Measurements from ENCODE around the gene TACO1.

TACO1 gene

GRCh38 chr17:63596856-63597586, 3.7 kb upstream of the TACO1 start:
- H3K4me3 ChIP-seq (IDR thresholded peaks at IDR 0.05; ENCODE audit: insufficient read depth, low read depth, low read length), result no peak overlapping the region
- H3K27ac ChIP-seq, result no peak overlapping the region
- H2AFZ ChIP-seq (ENCODE audit: low read depth), result no peak overlapping the region
- H4K20me1 ChIP-seq (ENCODE audit: insufficient read depth), result no peaks in the 10 kb centered on the region
- no peak overlapping the region for H3K9ac ChIP-seq
- no peak overlapping the region for H3K4me2 ChIP-seq
- H3K27me3 ChIP-seq (ENCODE audit: insufficient read depth, low read depth), result no peaks in the 10 kb centered on the region
- H3K4me1 ChIP-seq (ENCODE audit: low read depth, poor library complexity, severe bottlenecking), result peaks cover 20% of the 10 kb centered on the region
- H3K79me2 ChIP-seq (ENCODE audit: insufficient read depth, low read depth), result peaks cover 10% of the 10 kb centered on the region; the same call in 1 of the 2 replicates
- no peaks in the 10 kb centered on the region for H3K36me3 ChIP-seq (ENCODE audit: insufficient read depth)
- TF ChIP-seq, protein P1, sequence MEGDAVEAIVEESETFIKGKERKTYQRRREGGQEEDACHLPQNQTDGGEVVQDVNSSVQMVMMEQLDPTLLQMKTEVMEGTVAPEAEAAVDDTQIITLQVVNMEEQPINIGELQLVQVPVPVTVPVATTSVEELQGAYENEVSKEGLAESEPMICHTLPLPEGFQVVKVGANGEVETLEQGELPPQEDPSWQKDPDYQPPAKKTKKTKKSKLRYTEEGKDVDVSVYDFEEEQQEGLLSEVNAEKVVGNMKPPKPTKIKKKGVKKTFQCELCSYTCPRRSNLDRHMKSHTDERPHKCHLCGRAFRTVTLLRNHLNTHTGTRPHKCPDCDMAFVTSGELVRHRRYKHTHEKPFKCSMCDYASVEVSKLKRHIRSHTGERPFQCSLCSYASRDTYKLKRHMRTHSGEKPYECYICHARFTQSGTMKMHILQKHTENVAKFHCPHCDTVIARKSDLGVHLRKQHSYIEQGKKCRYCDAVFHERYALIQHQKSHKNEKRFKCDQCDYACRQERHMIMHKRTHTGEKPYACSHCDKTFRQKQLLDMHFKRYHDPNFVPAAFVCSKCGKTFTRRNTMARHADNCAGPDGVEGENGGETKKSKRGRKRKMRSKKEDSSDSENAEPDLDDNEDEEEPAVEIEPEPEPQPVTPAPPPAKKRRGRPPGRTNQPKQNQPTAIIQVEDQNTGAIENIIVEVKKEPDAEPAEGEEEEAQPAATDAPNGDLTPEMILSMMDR (conservative IDR thresholded peaks at IDR 0.05; ENCODE audit: low read depth, low read length), result no peak

GRCh38 chr17:63598281-63598680, 2.4 kb upstream of the TACO1 start:
- H3K27ac ChIP-seq, result no peak overlapping the region
- no peak overlapping the region for H2AFZ ChIP-seq (ENCODE audit: low read depth)
- no peaks in the 10 kb centered on the region for H3K36me3 ChIP-seq (ENCODE audit: insufficient read depth)

DNA sequence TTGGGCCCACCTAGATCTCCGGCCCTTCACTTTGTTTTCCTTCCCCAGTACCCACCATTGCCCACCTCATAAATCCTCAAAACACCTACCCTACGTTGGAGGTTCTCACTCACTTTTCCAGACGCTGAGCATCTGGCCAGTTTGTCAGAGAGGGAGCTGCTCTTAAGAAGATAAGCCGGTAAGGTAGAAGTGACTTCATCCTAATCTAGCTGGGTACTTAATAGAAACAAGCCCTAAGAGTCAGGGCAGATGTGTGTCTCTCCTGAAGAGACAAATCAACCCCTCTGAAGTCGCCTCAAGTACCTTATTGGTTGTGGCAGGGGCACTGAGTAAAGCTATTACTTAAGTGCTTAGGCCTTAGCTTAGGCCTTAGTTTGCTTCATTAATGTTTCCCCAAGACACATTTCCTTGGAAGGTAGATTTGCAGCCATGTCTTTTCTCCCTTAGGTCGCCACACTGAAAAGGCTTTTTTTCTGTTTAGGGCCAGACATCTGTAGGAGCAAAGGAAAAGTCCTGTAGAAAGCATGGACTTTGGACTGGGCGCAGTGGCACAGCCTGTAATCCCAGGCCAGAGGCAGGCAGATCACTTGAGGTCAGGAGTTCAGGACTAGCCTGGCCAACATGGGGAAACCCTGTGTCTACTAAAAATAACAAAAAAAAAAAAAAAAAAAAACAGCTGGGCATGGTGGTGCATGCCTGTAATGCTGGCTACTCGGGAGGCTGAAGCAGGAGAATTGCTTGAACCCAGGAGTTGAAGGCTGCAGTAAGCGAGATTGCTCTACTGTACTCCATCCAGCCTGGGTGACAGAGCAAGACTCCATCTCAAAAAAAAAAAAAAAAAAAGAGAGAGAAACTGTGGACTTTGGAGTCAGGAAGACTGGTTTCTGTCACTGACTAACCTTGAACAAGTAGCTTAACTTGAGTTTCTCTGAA, 1.0 kb downstream of the TACO1 start:
- H4K20me1 ChIP-seq (ENCODE audit: insufficient read depth), result no peaks in the 10 kb centered on the region
- H3K9ac ChIP-seq, result peak overlapping the region; percentile 75; the same call in 1 of the 2 replicates
- peak overlapping the region; percentile 89 for H2AFZ ChIP-seq (ENCODE audit: low read depth)
- H3K79me2 ChIP-seq (ENCODE audit: insufficient read depth, low read depth), result peaks cover 12% of the 10 kb centered on the region; the same call in 1 of the 2 replicates
- no peaks in the 10 kb centered on the region for H3K27me3 ChIP-seq (ENCODE audit: insufficient read depth, low read depth)
- TF ChIP-seq, protein P1 (conservative IDR thresholded peaks at IDR 0.05; ENCODE audit: low read depth, low read length), result no peak
- peak overlapping the region; percentile 49 for H3K4me3 ChIP-seq (IDR thresholded peaks at IDR 0.05; ENCODE audit: insufficient read depth, low read depth, low read length)
- no peak overlapping the region for H3K27ac ChIP-seq
- H3K4me2 ChIP-seq, result peak overlapping the region; percentile 79
- no peaks in the 10 kb centered on the region; the same call in 1 of the 2 replicates for H3K36me3 ChIP-seq (ENCODE audit: insufficient read depth)
- H3K4me1 ChIP-seq (ENCODE audit: low read depth, poor library complexity, severe bottlenecking), result peaks cover 25% of the 10 kb centered on the region

More at GRCh38 chr17:63598281-63598680, 2.4 kb upstream of the TACO1 start:
- no peaks in the 10 kb centered on the region for H4K20me1 ChIP-seq (ENCODE audit: insufficient read depth)
- H3K4me3 ChIP-seq (IDR thresholded peaks at IDR 0.05; ENCODE audit: insufficient read depth, low read depth, low read length), result no peak overlapping the region
- TF ChIP-seq, protein P1 (conservative IDR thresholded peaks at IDR 0.05; ENCODE audit: low read depth, low read length), result no peak
- H3K79me2 ChIP-seq (ENCODE audit: insufficient read depth, low read depth), result peaks cover 12% of the 10 kb centered on the region; the same call in 1 of the 2 replicates
- H3K4me2 ChIP-seq, result no peak overlapping the region
- no peak overlapping the region for H3K9ac ChIP-seq
- peaks cover 25% of the 10 kb centered on the region for H3K4me1 ChIP-seq (ENCODE audit: low read depth, poor library complexity, severe bottlenecking)
- no peaks in the 10 kb centered on the region for H3K27me3 ChIP-seq (ENCODE audit: insufficient read depth, low read depth)

GRCh38 chr17:63609816-63610573, 9.3 kb downstream of the TACO1 start:
- Histone ChIP-seq H3K4me2 (no peak overlapping the region), H3K4me3 (IDR thresholded peaks at IDR 0.05; ENCODE audit: insufficient read depth, low read depth, low read length) (no peak overlapping the region), H3K4me1 (ENCODE audit: low read depth, poor library complexity, severe bottlenecking) (no peaks in the 10 kb centered on the region), H3K79me2 (ENCODE audit: insufficient read depth, low read depth) (no peaks in the 10 kb centered on the region), H3K27ac (no peak overlapping the region), H4K20me1 (ENCODE audit: insufficient read depth) (no peaks in the 10 kb centered on the region), H3K27me3 (ENCODE audit: insufficient read depth, low read depth) (no peaks in the 10 kb centered on the region), H2AFZ (ENCODE audit: low read depth) (no peak overlapping the region), H3K36me3 (ENCODE audit: insufficient read depth) (no peaks in the 10 kb centered on the region; the same call in 1 of the 2 replicates), H3K9ac (no peak overlapping the region)
- TF ChIP-seq, protein P1 (conservative IDR thresholded peaks at IDR 0.05; ENCODE audit: low read depth, low read length), result no peak

Data from KMS-11 (cell line).